K562 (cell line): ENCODE measurements around the gene SETDB2. TPM values are rescaled to one million over a fixed set of nuclear protein-coding genes. Genes with fewer than 3 reads are reported as not detected.

Experiments
- CBFA2T3 ChIP-seq: fragments of 450-650 bp; IDR thresholded peaks from 2 replicates; pipeline ENCODE4 v1.6.1; 2017
- FOXA1 ChIP-seq: fragments of 450-650 bp; IDR thresholded peaks from 2 replicates; pipeline ENCODE4 v1.6.1; 2016; ENCODE audit warnings: mild to moderate bottlenecking, borderline replicate concordance
- NCOA2 ChIP-seq, 2 experiments: fragments of 450-650 bp; IDR thresholded peaks; 2 replicates each; pipeline ENCODE4 v1.6.1; 2018; ENCODE audit warnings: mild to moderate bottlenecking in 2 of 2, moderate library complexity in 1 of 2; ENCODE audit not compliant: partially characterized antibody in 2 of 2
- POLR3A ChIP-seq: IDR thresholded peaks from 2 replicates; pipeline ENCODE4 v1.6.1; 2011; ENCODE audit warnings: borderline replicate concordance, mild to moderate bottlenecking, moderate library complexity; ENCODE audit not compliant: insufficient read length, insufficient read depth; ENCODE audit errors: extremely low read depth
- RFX5 ChIP-seq: IDR thresholded peaks from 2 replicates; pipeline ENCODE4 v1.6.1; 2011; ENCODE audit warnings: low read depth, mild to moderate bottlenecking, improper control_type of control experiment, low read length
- XRCC5 ChIP-seq: fragments of 200-400 bp; formaldehyde crosslinking; IDR thresholded peaks from 2 replicates; pipeline ENCODE4 v1.6.1; 2017; ENCODE audit warnings: low read depth, mild to moderate bottlenecking, low read length
- polyA plus RNA-seq, 8 experiments: library from polyadenylated mRNA; depleted of rRNA in 4 of 8; stranded (reverse) in 5 of 8; unstranded in 3 of 8; fragments of >200 nt; fragmentation: Nextera tagmentation in 2 of 8; fragmentation: Illumina TruSeq in 1 of 8; extraction: Ambion mirVana in 2 of 8; extraction: Trizol in 1 of 8; gene quantifications; 2 replicates each; pipeline versions ENCODE4 v1.2.1 to v1.2.3, GENCODE V29; 2011 to 2014; ENCODE audit warnings: inconsistent platforms in 1 of 8, missing spikeins in 1 of 8
- total RNA-seq, 7 experiments: library from RNA; depleted of rRNA in 6 of 7; stranded (reverse); fragments of >200 nt in 6 of 7; fragmentation: Illumina TruSeq in 2 of 7; extraction: Trizol in 2 of 7; gene quantifications; 2 replicates each; pipeline versions ENCODE4 v1.2.1 to v1.2.3, GENCODE V29; 2011 to 2021; ENCODE audit warnings: low replicate concordance in 1 of 7
- TF ChIP-seq, protein P1 (sequence below): IDR thresholded peaks from 2 replicates; pipeline ENCODE4 v1.6.1; 2011; ENCODE audit warnings: borderline replicate concordance, low read depth, mild to moderate bottlenecking, moderate library complexity, low read length; ENCODE audit not compliant: insufficient read depth, poor library complexity, severe bottlenecking
- TF ChIP-seq, protein P2 (sequence below): fragments of 250-450 bp; sonication (Bioruptor Pico); IDR thresholded peaks from 2 replicates; pipeline ENCODE4 v1.4.0; 2020; ENCODE audit warnings: mild to moderate bottlenecking, moderate library complexity
- TF ChIP-seq, protein P3 (sequence below), 3 experiments: IDR thresholded peaks in 2 of 3; conservative IDR thresholded peaks in 1 of 3; 2 replicates each; pipeline ENCODE4 v1.5.1; 2011 to 2012; ENCODE audit warnings: low read length in 3 of 3, mild to moderate bottlenecking in 3 of 3, control low read depth in 2 of 3, improper control_type of control experiment in 1 of 3, inconsistent platforms in 1 of 3, low read depth in 1 of 3, mixed read lengths in 1 of 3, moderate library complexity in 1 of 3; ENCODE audit not compliant: insufficient read depth in 2 of 3

SETDB2 gene
- total and polyA plus RNA-seq, 9 of the 15 experiments (the other 6 are each of a cell fraction or from before 2014, with no cell fraction given): 1.0 to 9.0 (median 6.1) TPM

DNA sequence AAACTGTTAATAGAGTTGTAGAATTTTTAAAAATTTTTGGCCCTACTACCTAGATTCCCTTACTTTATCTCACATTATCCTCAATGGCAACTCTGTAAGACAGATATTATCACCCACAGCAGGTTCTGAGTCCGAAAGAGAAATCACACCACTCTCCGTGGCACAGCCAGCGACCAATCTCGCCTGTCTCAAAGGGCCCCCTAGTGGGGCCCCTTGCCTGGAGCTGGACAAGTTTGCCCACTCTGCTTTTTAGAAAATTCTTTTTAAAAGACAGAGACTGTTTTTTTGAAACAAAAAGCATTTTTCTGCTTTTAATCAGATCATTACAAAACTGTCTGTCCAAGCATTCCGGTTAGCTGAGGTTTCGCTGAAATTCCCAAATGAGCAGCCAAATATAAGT, 73.4 kb downstream of the SETDB2 start (continued):
- TF ChIP-seq, protein P1, sequence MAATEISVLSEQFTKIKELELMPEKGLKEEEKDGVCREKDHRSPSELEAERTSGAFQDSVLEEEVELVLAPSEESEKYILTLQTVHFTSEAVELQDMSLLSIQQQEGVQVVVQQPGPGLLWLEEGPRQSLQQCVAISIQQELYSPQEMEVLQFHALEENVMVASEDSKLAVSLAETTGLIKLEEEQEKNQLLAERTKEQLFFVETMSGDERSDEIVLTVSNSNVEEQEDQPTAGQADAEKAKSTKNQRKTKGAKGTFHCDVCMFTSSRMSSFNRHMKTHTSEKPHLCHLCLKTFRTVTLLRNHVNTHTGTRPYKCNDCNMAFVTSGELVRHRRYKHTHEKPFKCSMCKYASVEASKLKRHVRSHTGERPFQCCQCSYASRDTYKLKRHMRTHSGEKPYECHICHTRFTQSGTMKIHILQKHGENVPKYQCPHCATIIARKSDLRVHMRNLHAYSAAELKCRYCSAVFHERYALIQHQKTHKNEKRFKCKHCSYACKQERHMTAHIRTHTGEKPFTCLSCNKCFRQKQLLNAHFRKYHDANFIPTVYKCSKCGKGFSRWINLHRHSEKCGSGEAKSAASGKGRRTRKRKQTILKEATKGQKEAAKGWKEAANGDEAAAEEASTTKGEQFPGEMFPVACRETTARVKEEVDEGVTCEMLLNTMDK: no peak
- TF ChIP-seq, protein P2, sequence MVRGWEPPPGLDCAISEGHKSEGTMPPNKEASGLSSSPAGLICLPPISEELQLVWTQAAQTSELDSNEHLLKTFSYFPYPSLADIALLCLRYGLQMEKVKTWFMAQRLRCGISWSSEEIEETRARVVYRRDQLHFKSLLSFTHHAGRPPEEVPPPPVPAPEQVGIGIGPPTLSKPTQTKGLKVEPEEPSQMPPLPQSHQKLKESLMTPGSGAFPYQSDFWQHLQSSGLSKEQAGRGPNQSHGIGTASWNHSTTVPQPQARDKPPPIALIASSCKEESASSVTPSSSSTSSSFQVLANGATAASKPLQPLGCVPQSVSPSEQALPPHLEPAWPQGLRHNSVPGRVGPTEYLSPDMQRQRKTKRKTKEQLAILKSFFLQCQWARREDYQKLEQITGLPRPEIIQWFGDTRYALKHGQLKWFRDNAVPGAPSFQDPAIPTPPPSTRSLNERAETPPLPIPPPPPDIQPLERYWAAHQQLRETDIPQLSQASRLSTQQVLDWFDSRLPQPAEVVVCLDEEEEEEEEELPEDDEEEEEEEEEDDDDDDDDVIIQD (CRISPR knock-in tag): no peak
- TF ChIP-seq CBFA2T3 (no peak), RFX5 (no peak), POLR3A (no peak), FOXA1 (no peak), XRCC5 (no peak), NCOA2 (IDR thresholded peaks at IDR 0.05; ENCODE audit: partially characterized antibody in 2 of 2) (no peak)
- TF ChIP-seq, protein P3, sequence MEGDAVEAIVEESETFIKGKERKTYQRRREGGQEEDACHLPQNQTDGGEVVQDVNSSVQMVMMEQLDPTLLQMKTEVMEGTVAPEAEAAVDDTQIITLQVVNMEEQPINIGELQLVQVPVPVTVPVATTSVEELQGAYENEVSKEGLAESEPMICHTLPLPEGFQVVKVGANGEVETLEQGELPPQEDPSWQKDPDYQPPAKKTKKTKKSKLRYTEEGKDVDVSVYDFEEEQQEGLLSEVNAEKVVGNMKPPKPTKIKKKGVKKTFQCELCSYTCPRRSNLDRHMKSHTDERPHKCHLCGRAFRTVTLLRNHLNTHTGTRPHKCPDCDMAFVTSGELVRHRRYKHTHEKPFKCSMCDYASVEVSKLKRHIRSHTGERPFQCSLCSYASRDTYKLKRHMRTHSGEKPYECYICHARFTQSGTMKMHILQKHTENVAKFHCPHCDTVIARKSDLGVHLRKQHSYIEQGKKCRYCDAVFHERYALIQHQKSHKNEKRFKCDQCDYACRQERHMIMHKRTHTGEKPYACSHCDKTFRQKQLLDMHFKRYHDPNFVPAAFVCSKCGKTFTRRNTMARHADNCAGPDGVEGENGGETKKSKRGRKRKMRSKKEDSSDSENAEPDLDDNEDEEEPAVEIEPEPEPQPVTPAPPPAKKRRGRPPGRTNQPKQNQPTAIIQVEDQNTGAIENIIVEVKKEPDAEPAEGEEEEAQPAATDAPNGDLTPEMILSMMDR (IDR thresholded peaks at IDR 0.05 in 2 of 3, conservative IDR thresholded peaks at IDR 0.05 in 1 of 3; ENCODE audit: insufficient read depth in 2 of 3, low read depth in 1 of 3, low read length in 3 of 3): peak in 2 of 3 experiments; percentile 27 to 38; a peak in 2 of 6 replicates
